ENCODE results near the gene ZBTB32.

Gene ZBTB32

DNA sequence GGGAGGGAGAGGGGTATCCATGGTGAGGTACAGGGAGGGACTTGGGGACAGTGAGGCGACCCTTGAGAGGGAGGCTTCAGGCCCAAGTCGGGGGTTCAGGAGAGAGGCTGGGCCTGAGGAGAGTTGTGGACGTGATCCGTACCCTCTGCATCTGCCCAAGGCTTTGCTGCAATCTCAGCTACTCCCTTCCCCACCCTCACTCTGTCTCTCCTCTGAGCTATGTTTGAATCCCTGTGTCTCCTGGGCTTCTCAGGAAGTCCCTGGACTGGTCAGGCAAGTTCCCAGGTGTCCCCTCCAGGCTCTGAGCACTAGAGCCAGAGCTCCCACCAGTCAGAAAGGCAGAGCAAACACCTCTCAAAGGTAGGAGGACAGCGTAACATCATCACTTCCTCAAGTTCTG, 45.8 kb downstream of the ZBTB32 start:
- DNase-seq (ENCODE audit: low read depth in 1 of 2, low spot score in 1 of 2) = no peak

DNA sequence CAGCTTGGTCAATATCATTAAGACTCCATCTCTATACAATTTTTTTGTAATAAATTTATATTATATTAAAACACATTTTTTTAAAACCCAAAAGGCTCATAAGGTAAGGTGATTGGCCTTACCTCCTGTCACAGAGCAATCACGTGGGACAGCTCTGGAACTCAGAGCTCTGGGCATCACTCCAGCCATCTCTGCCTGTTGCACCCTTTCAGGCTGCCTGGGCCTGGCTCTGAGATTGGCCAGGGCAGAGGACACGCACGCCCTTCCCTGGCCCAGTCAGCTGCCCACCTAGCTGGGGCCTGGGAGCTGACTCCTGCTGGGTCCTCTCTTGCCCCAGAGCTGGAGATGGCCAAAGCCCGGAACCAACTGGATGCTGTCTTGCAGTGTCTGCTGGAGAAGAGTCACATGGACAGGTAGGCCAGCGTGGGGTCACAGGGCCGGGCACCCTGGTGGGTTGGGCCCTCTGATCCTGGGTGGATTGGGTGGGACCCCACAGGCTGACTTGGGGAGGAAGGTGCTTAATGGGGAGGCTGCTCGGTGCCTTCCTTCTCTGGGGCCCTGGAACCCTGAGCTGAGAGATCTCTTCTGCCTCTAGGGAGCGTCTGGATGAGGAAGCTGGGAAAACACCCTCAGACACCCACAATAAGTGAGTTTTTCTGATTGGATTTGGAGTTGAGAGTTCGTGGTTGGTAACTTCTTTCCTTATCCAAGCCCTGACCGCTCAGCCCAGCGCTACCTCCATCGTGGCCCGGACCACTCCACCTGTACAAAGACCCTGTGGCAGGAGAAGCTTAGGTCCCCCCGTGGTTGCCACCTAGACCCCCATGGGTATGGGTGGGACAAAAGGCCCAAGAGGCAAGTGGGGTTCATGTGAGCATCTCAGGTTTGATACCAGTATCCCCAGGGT, 47.7 kb downstream of the ZBTB32 start:
- no peak for DNase-seq (ENCODE audit: low read depth in 1 of 2, low spot score in 1 of 2)

DNA sequence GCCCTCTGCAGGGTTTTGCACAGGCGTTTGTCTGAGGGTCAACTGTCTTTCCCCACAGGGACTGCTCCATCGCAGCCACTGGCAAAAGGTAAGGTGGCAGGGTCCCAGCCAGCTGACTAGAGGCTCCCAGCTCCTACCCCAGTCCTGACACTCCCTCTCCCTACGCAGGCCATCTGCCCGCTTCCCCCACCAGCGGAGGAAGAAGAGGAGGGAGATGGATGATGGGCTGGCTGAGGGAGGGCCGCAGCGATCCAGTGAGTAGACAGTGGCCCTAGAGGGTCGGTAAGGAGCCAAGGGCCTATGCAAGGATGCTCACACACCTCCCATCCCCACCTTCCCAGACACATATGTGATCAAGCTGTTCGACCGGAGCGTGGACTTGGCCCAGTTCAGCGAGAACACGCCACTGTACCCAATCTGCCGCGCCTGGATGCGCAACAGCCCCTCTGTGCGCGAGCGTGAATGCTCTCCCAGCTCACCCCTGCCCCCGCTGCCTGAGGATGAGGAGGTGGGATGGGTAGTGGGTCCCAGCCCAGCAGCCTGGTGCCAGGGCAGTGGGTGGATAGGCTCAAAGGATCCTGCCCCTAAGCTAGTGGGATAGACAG, 48.5 kb downstream of the ZBTB32 start:
- DNase-seq (ENCODE audit: low read depth in 1 of 2, low spot score in 1 of 2) = no peak

DNA sequence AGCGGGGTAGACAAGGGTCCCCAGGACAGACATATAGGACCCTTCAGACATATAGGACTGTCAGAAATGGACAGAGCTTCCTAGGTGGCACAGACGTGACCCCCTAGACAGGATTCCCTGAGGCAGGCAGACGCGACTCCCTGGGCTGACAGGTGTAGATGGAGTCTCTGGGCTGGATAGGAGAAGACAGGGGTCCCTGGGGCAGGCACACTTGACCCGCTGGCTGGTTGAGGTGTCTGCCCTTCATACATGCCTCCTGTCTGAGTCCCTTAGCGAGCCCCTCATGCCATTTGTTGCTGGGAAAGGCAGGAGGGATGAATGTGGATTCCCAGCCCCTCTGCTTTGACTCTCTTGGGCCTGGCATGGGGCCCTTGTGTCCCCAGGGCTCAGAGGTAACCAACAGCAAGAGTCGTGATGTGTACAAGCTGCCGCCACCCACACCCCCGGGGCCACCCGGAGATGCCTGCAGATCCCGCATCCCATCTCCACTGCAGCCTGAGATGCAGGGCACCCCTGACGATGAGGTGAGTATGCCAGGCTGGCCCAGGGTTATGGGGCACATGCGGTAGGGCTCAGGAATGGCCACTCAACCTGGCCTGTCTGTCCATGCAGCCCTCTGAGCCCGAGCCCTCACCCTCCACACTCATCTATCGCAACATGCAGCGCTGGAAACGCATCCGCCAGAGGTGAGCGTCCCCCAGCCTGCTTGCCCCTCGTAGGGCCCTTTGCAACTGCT, 49.4 kb downstream of the ZBTB32 start:
- no peak for DNase-seq (ENCODE audit: low read depth in 1 of 2, low spot score in 1 of 2)

DNA sequence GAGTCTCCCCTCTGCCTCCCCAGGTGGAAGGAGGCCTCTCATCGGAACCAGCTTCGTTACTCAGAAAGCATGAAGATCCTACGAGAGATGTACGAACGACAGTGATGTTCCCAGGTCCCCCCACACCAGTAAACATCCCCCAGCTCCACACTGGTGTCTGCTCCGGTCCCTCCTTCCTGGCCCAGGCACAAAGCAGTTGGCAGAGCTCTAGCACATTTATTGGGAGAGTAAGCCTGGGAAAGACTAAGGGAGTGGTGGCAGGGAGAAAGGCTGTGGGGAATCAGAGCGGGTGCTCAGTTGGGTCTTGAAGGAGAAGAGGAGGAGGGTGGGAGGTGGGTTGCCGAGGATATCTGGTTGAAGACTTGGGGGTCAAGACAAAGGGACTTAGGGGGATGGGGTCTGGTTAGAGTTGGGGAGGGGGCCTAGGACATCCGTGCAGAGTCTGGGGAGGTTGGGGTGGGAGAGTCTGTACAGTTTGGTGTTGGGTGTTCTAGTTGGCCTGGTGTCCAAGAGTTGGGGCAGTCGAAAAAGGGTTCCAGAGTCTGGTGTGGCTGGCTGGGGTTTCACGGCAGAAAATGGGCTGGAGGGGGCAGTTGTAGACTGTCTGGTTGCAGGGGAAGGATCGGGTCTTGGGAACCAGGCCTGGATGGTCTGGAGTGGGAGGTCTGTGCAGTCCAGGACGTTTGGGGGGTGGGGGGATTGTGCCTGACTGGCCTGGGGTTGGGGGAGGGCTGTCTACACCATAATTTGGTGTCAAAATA, 50.2 kb downstream of the ZBTB32 start:
- DNase-seq (ENCODE audit: low read depth in 1 of 2, low spot score in 1 of 2) = no peak

DNA sequence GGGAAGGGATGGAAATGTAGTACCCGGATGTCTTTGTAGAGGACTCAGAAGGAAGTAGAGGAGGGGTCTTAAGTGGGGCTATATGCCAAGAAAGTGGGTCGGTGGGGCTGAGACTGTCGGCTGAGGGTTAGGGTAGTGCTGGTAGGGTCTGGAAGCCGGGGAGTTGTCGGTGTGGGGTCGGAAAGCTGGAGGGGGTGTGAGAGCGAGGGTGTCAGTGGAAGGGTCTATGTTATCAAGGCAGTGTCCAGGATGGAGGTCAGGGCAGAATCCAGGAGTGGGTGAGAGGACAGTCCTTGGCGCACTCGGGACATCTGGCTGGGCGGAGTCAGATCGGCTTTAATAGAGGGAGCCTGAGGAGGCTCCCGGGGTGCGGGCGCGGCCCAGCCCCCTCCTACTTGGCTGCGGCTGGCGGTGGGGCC, 50.8 kb downstream of the ZBTB32 start:
- DNase-seq (ENCODE audit: low read depth in 1 of 2, low spot score in 1 of 2) = no peak

DNA sequence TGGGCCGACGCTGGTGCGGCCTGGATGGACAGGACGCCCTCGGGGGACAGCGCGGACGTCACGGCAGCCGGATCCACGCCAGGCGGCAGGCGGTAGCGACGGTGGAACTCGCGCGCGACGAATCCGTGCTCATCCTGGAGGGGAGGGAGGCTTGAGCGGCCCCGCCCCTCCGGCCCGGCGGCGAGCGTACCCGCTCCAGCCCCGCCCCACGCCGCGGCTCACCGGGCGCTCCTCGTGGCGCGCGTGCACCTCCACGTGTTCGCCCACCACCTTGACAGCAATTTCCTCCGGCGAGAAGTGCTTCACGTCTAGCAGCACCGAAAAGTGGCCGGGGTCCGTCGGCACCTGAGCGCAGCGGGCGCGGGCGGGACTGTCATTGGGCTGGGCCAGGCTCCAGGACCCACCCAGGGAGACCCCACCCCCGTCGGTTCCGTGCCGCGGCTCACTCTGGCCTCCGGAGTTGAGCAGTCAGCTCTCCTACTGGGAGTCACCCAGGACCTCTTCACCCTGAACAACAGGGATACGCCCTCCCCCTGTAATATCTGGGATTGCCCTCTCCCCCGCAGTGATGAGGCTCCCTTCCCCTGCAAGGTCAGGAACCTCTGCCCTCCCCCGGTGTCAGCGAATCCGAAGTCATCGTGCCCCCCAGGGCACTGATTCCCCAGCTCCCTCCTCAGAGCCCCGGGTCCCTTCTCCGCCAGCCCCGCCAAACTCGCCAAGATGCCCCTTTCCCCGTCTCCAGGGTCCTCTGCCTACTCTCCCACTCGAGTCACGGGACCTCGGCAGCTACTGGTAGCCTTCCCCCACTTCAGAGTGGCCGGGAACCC, 51.4 kb downstream of the ZBTB32 start:
- peak; percentile 31 to 48 for DNase-seq (ENCODE audit: low read depth in 1 of 2, low spot score in 1 of 2)

DNA sequence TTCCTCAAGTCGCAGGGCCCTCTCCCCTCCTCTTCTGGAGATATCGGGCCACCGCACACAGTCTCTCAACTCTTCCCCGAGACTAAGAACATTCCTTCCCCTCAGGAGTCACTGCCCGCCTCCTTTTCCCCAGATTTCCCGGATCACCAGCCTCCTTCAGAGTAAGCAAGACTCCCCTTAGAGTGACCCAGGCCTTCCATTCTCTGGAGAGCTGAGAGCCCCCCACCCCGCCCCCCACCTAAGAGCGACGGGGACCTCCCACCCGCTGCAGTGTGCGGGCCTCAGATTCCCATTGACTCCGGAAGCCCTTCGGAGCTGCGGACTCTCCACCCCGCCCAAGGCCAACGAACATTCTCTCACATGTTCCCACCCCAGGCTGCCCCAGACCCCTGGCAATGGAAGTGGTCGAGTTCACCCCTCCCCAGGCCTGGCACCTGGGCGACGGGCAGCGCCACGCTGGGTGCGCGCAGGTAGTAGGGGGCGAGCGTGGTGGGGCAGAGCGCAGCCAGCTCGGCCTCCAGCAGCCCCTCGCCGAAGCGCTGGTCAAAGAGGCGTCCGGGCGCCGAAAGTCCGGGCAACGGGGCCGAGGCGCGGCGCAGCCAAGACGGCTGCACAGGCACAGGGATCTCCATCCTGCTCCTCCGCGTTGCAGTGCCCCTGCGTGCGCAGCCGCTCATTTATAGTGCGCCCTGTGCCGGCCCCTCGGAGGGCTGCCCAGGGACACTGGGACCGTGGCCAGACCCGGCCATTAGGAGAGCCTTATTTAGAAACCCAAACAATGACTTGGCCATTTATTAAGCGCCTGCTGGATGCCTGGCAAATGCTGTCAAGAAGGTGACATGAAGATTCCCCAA, 52.2 kb downstream of the ZBTB32 start, which contains the start of gene HSPB6:
TSS of gene HSPB6 (minus strand) at position 653 of the 854 bp plus-strand sequence. CDS start at position 632, 21 bp downstream.
- no peak for DNase-seq (ENCODE audit: low read depth in 1 of 2, low spot score in 1 of 2)

DNA sequence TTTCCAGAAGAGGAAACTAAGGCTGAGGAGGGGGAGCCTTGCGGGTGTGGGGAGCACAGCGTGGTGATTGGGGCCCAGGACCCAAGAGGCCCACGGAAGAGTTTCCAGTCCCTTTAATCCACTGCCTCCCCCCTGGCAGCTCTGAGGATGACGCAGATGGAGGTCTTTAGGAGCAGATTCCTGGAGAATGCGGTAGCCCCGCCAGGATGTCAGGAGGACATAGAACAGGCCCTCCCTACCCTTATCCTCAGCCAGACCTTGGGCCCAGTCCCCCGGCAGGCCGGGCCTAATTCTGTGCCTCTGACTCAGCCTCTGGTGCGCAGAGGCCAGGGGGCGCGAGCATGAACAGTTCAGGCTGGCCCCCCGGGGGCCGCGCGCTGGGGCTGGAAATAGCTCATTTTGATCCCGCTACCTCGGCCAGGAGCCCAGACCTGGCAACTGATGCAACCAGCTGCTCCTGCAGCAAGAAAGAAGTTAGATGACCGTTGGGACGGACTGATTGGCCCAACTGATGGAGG, 52.9 kb downstream of the ZBTB32 start:
- DNase-seq (ENCODE audit: low read depth in 1 of 2, low spot score in 1 of 2) = no peak

DNA sequence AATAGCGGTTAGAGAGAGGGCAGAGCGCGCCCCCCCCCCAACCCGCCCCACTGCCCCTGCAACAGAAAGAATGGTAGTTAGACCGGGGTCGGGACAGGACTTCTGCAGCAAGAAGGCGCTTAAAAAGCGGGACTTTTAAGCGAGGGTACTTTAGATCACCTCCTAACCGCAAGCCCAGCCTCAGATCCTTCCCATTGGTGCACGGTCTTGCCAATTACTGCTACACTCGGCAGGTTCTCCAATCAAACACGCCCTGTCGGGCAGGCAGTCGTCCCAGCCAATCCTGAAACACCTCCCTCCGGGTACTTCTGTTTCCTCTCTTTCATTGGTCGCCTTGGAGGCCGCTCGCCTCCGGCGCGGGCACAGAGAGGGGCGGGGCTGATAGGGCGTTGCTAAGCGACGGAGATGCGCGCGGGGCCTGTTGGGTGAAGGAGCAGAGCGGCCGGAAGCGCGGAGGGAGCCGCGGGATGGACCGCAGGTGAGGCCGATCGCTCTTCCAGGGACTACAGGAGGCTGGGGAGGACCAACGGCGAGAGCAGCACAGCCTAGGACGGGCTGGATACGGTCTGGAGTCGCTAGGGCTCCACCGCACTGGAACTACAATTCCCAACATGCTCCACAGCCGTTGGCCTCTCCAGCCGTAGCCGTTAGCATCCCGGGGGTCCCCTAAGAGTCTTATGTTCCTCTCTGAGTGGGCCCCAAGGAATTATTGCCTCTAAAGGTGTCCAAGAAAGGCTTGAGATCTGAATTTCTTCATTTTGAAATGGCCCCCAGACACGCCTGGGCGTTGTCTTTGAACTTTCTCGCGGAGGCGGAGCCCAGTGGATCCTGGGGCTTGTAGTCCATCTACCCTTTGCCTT, 53.6 kb downstream of the ZBTB32 start, which contains the start of gene PROSER3:
TSS of gene PROSER3 (plus strand) at position 428 of the 860 bp plus-strand sequence. CDS start at position 468, 40 bp downstream.
- peak; percentile 96 to 97 for DNase-seq (ENCODE audit: low read depth in 1 of 2, low spot score in 1 of 2)

DNA sequence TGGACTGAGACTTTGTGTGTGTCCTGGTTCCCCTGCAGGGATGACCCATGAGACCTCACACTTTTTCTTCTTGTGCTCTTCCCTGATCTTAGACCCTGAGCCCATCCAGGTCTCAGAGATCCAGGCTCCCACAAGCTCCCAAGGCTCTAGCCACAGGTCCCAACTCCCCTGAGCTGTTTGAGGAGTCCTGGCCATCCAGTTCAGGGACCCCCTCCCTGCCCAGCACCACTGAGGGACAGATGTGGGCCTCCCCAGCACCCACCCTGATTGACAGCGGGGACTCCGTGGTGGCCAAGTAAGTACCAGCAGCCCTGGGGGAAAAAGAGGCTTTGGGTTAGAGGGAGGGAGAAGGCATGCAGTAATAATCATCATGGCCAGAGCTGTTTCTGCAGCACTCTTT, 55.3 kb downstream of the ZBTB32 start:
- DNase-seq (ENCODE audit: low read depth in 1 of 2, low spot score in 1 of 2) = no peak

DNA sequence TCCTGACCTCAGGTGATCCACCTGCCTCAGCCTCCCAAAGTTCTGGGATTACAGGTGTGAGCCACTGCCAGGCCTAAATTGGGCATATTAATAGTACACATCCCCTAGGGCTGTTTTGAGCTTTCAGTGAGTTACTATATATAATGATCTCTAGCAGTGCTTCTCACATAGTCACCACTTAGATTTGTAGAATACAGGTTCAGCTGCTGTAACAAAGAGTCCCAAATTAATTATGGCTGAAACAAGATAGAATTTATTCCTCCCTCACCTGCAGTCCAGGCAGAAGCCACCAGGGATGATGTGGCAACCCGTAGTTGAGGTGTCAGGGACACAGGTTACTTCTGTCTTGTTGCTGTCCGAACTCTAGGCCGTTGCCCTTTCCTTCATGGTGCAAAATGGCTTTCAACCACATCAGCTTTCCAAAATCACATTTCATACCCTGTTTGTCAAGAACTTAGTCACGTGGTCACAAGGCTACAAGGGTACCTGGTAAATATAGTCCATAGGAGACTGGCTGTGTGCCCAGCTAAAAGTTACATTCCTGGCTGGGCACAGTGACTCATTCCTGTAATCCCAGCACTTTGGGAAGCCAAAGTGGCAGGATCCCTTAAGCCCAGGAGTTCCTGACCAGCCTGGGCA, 56.5 kb downstream of the ZBTB32 start:
- DNase-seq (ENCODE audit: low read depth in 1 of 2, low spot score in 1 of 2) = no peak

DNA sequence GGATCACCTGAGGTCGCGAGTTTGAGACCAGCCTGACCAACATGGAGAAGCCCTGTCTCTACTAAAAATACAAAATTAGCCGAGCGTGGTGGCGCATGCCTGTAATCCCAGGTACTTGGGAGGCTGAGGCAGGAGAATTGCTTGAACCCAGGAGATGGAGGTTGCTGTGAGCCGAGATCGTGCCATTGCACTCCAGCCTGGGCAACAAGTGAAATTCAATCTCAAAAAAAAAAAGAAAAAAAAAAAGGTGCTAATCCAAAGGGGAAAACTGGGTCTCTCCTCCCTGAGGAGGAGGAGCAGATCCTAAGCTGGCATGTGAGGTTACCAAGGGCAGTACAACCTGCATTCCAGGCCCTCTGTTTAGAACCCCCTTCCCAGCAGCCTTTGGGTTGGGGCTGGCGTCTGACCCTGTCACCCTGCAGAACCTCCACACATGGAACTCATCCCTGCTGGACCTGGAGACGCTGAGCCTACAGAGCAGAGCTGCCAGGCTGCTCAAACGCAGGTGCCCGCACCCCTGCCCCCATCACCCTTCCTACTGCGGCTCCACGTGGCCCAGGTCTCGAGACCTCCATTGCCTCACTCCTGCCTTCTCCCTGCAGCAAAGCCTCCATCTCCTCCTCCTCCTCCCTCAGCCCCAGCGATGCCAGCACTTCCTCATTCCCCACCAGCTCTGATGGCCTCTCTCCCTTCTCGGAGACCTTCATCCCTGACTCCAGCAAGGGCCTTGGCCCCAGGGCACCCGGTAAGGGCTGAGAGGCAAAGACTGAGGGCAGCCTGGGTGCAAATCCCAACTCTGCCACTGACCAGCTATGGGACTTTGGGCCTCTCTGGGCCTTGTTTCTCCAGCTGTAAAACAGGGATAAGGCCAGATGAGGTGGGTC, 60.3 kb downstream of the ZBTB32 start:
- DNase-seq (ENCODE audit: low read depth in 1 of 2, low spot score in 1 of 2) = no peak

Data from stimulated activated CD4-positive, alpha-beta T cell treated with anti-CD3 and anti-CD28 coated beads, Interleukin-15, amount 100 ng/mL, for 1 hour (primary cell).